ENCODE results near the gene ATE1. TPM values are rescaled to one million over a fixed set of nuclear protein-coding genes. Genes with fewer than 3 reads are reported as not detected.

ATE1 gene
- total RNA-seq, 1 experiment from 2014 or later: 39.2 TPM

- Histone ChIP-seq H3K4me3 (replicated peaks in 1 of 2; ENCODE audit: low read depth in 1 of 2, low read length in 2 of 2) (no peak overlapping the region), H3K4me2 (ENCODE audit: low read length) (no peak overlapping the region), H3K4me1 (ENCODE audit: control insufficient read depth in 1 of 2, insufficient read depth in 2 of 2, low read length in 2 of 2) (no peaks in the 10 kb centered on the region), H4K20me1 (ENCODE audit: insufficient read depth) (no peaks in the 10 kb centered on the region), H3K9ac (ENCODE audit: low read length) (no peak overlapping the region), H3K9me2 (ENCODE audit: insufficient read depth) (no peaks in the 10 kb centered on the region), H3K27me3 (ENCODE audit: insufficient read depth, low read length) (0 out of 2 replicates have a peak, but pooled peaks cover 4% of the 10 kb centered on the region), H2AFZ (ENCODE audit: low read depth, low read length, poor library complexity, severe bottlenecking) (no peak overlapping the region), H3K79me2 (ENCODE audit: insufficient read depth, low read length) (no peaks in the 10 kb centered on the region), H3K9me3 (ENCODE audit: control insufficient read depth in 1 of 2, insufficient read depth in 1 of 2, low read depth in 1 of 2, low read length in 2 of 2) (no peaks in the 10 kb centered on the region), H3K27ac (ENCODE audit: low read depth, low read length) (no peak overlapping the region), H3K36me3 (ENCODE audit: control insufficient read depth in 1 of 2, insufficient read depth in 2 of 2, low read length in 2 of 2) (no peaks in the 10 kb centered on the region)
- BruUV-seq (replicated peaks): no TSS peak
- ATAC-seq (no peak), DNase-seq (ENCODE audit: low read depth, low spot score) (no peak)
- ChIA-PET POLR2A (no interaction called here), CTCF (interaction anchor here (1.1 kb wide), 1 partner anchor 16 kb away, joined by 3 read pairs; no protein-coding TSS in a partner anchor), RAD21 (ENCODE audit: low non-redundant PET in 1 of 2, low total read pairs in 2 of 2, uncharacterized antibody in 2 of 2, unreplicated experiment in 2 of 2) (no interaction called here)
- intact Hi-C loops (cut with micrococcal nuclease): no loop called here
- TF ChIP-seq ATF3 (IDR thresholded peaks at IDR 0.05): no peak
- TF ChIP-seq CEBPB (IDR thresholded peaks at IDR 0.05; ENCODE audit: low read depth): no peak
- no peak for TF ChIP-seq EZH2 (IDR thresholded peaks at IDR 0.05)
- no peak for TF ChIP-seq REST (IDR thresholded peaks at IDR 0.05; ENCODE audit: low read depth)
- no peak for TF ChIP-seq JUND (IDR thresholded peaks at IDR 0.05)
- TF ChIP-seq FOSL1 (IDR thresholded peaks at IDR 0.05; ENCODE audit: low read depth): no peak
- no peak for TF ChIP-seq CBX3 (IDR thresholded peaks at IDR 0.05; ENCODE audit: low read depth)
- TF ChIP-seq POLR2AphosphoS5 (IDR thresholded peaks at IDR 0.05; ENCODE audit: low read depth, low read length): no peak
- TF ChIP-seq ZFX (IDR thresholded peaks at IDR 0.05): no peak
- no peak for TF ChIP-seq RAD21 (IDR thresholded peaks at IDR 0.05; ENCODE audit: low read depth)
- no peak for TF ChIP-seq SIN3A (IDR thresholded peaks at IDR 0.05; ENCODE audit: low read depth)
- no peak for TF ChIP-seq SRF (IDR thresholded peaks at IDR 0.05; ENCODE audit: low read depth)
- TF ChIP-seq CTCF (IDR thresholded peaks at IDR 0.05 in 2 of 3, conservative IDR thresholded peaks at IDR 0.05 in 1 of 3; ENCODE audit: borderline replicate concordance in 1 of 3, insufficient read depth in 1 of 3, low read depth in 2 of 3, low read length in 2 of 3): no peak
- TF ChIP-seq ELF1 (IDR thresholded peaks at IDR 0.05; ENCODE audit: borderline replicate concordance, low read depth): no peak
- no peak for TF ChIP-seq ZBTB33 (IDR thresholded peaks at IDR 0.05; ENCODE audit: extremely low read depth, insufficient replicate concordance, low read length)
Observed at GRCh38 chr10:121713486-121713885, 214.3 kb downstream of the ATE1 start.

All from HCT116 (cell line).